HEK293 (cell line): ENCODE data around the gene PLEKHG1.

Experiments used
- CTCF ChIA-PET: fragments of 350-600 bp; formaldehyde crosslinking; extraction: SDS; loops from one replicate; lab custom pipeline; 2021; ENCODE audit warnings: antibody characterized with exemption; lab: Yijun Ruan, JAX
- POLR2A ChIA-PET: fragments of 300-600 bp; formaldehyde crosslinking; extraction: SDS; loops from one replicate; lab custom pipeline; 2020; ENCODE audit warnings: antibody characterized with exemption, inconsistent platforms; lab: Yijun Ruan, JAX
- H3K27ac ChIP-seq: fragments of 200-500 bp; sonication (Bioruptor generic); 2 replicates; pipeline ENCODE4 v1.5.1; 2014; ENCODE audit warnings: low read depth, low read length, control low read depth, inconsistent platforms; ENCODE audit errors: extremely low read depth
- H3K36me3 ChIP-seq, 2 experiments: fragments of 200-500 bp in 1 of 2; sonication (Bioruptor generic) in 1 of 2; 1 replicate in 1 of 2; 2 replicates in 1 of 2; pipeline ENCODE4 v1.5.1; 2014 to 2017; ENCODE audit warnings: inconsistent platforms in 2 of 2, low read length in 2 of 2; ENCODE audit not compliant: control insufficient read depth in 2 of 2, insufficient read depth in 1 of 2
- H3K4me1 ChIP-seq: fragments of 200-500 bp; sonication (Bioruptor generic); 2 replicates; pipeline ENCODE4 v1.5.1; 2014; ENCODE audit warnings: mild to moderate bottlenecking, low read length, inconsistent platforms; ENCODE audit not compliant: control insufficient read depth, insufficient read depth
- H3K4me3 ChIP-seq: 2 replicates; pipeline ENCODE4 v1.5.1; 2011; ENCODE audit warnings: low read depth, mild to moderate bottlenecking, control low read depth, low read length, moderate library complexity
- H3K9me3 ChIP-seq: fragments of 200-500 bp; sonication (Bioruptor generic); 2 replicates; pipeline ENCODE4 v1.5.1; 2014; ENCODE audit warnings: low read depth, low read length, inconsistent platforms; ENCODE audit not compliant: control insufficient read depth, insufficient read depth
- KLF10 ChIP-seq: fragments of 450-650 bp; IDR thresholded peaks from 2 replicates; pipeline ENCODE4 v1.5.1; 2018; ENCODE audit warnings: missing biosample characterization, mild to moderate bottlenecking, missing genetic modification characterization
- KLF9 ChIP-seq: fragments of 450-650 bp; formaldehyde crosslinking; IDR thresholded peaks from 2 replicates; pipeline ENCODE4 v1.5.1; 2016; ENCODE audit warnings: missing biosample characterization, missing genetic modification characterization, low read depth
- MZF1 ChIP-seq: fragments of 450-650 bp; formaldehyde crosslinking; IDR thresholded peaks from 2 replicates; pipeline ENCODE4 v1.5.1; 2017; ENCODE audit warnings: missing biosample characterization, missing genetic modification characterization, borderline replicate concordance
- PRDM1 ChIP-seq: fragments of 450-650 bp; formaldehyde crosslinking; IDR thresholded peaks from 2 replicates; pipeline ENCODE4; 2016; ENCODE audit warnings: missing biosample characterization, missing genetic modification characterization
- PRDM10 ChIP-seq: fragments of 450-650 bp; formaldehyde crosslinking; IDR thresholded peaks from 2 replicates; pipeline ENCODE4 v1.5.1; 2016; ENCODE audit warnings: missing biosample characterization, missing genetic modification characterization
- SP7 ChIP-seq: fragments of 450-650 bp; formaldehyde crosslinking; IDR thresholded peaks from 2 replicates; pipeline ENCODE4 v1.5.1; 2016; ENCODE audit warnings: missing biosample characterization, missing genetic modification characterization
- TCF7L2 ChIP-seq: IDR thresholded peaks from 2 replicates; pipeline ENCODE4 v1.6.1; 2011; ENCODE audit warnings: low read depth, mild to moderate bottlenecking, inconsistent platforms, low read length, moderate library complexity, borderline replicate concordance
- TRIM28 ChIP-seq: IDR thresholded peaks from 2 replicates; pipeline ENCODE4 v1.6.1; 2011; ENCODE audit warnings: low read length, control low read depth, borderline replicate concordance
- WT1 ChIP-seq: fragments of 450-650 bp; formaldehyde crosslinking; IDR thresholded peaks from 2 replicates; pipeline ENCODE4 v1.5.1; 2016; ENCODE audit warnings: missing biosample characterization, missing genetic modification characterization
- YY1 ChIP-seq: fragments of 450-650 bp; formaldehyde crosslinking; IDR thresholded peaks from 2 replicates; pipeline ENCODE4 v1.5.1; 2018; ENCODE audit warnings: missing biosample characterization, missing genetic modification characterization
- ZBTB17 ChIP-seq: fragments of 450-650 bp; formaldehyde crosslinking; IDR thresholded peaks from 2 replicates; pipeline ENCODE4 v1.5.1; 2016; ENCODE audit warnings: missing biosample characterization, missing genetic modification characterization
- ZBTB20 ChIP-seq: fragments of 450-650 bp; formaldehyde crosslinking; IDR thresholded peaks from 2 replicates; pipeline ENCODE4 v1.5.1; 2016; ENCODE audit warnings: missing biosample characterization, missing genetic modification characterization
- ZFHX2 ChIP-seq: fragments of 450-650 bp; formaldehyde crosslinking; conservative IDR thresholded peaks from 2 replicates; pipeline ENCODE4 v1.5.1; 2016; ENCODE audit warnings: missing biosample characterization, missing genetic modification characterization
- ZNF335 ChIP-seq: fragments of 450-650 bp; formaldehyde crosslinking; conservative IDR thresholded peaks from 2 replicates; pipeline ENCODE4 v1.5.1; 2016; ENCODE audit warnings: missing biosample characterization, missing genetic modification characterization
- ZNF362 ChIP-seq: fragments of 450-650 bp; formaldehyde crosslinking; IDR thresholded peaks from 2 replicates; pipeline ENCODE4 v1.5.1; 2016; ENCODE audit warnings: missing biosample characterization, missing genetic modification characterization
- ZNF510 ChIP-seq: fragments of 450-650 bp; formaldehyde crosslinking; IDR thresholded peaks from 2 replicates; pipeline ENCODE4 v1.5.1; 2018; ENCODE audit warnings: mild to moderate bottlenecking, missing genetic modification characterization, missing biosample characterization; ENCODE audit not compliant: insufficient replicate concordance
- ZNF548 ChIP-seq: fragments of 450-650 bp; formaldehyde crosslinking; IDR thresholded peaks from 2 replicates; pipeline ENCODE4 v1.5.1; 2016; ENCODE audit warnings: missing biosample characterization, missing genetic modification characterization
- ZNF580 ChIP-seq: fragments of 450-650 bp; formaldehyde crosslinking; IDR thresholded peaks from 2 replicates; pipeline ENCODE4 v1.5.1; 2016; ENCODE audit warnings: missing biosample characterization, missing genetic modification characterization
- ZNF600 ChIP-seq: fragments of 450-650 bp; formaldehyde crosslinking; IDR thresholded peaks from 2 replicates; pipeline ENCODE4 v1.5.1; 2016; ENCODE audit warnings: missing biosample characterization, missing genetic modification characterization
- ZNF610 ChIP-seq: fragments of 450-650 bp; formaldehyde crosslinking; IDR thresholded peaks from 2 replicates; pipeline ENCODE4 v1.5.1; 2016; ENCODE audit warnings: missing biosample characterization, missing genetic modification characterization, borderline replicate concordance
- ZNF660 ChIP-seq: fragments of 450-650 bp; IDR thresholded peaks from 2 replicates; pipeline ENCODE4 v1.5.1; 2018; ENCODE audit warnings: missing biosample characterization, mild to moderate bottlenecking, missing genetic modification characterization
- ZNF843 ChIP-seq: fragments of 450-650 bp; formaldehyde crosslinking; IDR thresholded peaks from 2 replicates; pipeline ENCODE4 v1.5.1; 2016; ENCODE audit warnings: missing biosample characterization, missing genetic modification characterization
- TF ChIP-seq, protein P1 (sequence below): fragments of 450-650 bp; formaldehyde crosslinking; IDR thresholded peaks from 2 replicates; pipeline ENCODE4 v1.5.1; 2017; ENCODE audit warnings: missing biosample characterization, missing genetic modification characterization
- TF ChIP-seq, protein P2 (sequence below): fragments of 450-650 bp; formaldehyde crosslinking; optimal IDR thresholded peaks from 2 replicates; pipeline ENCODE3; 2016; ENCODE audit warnings: missing biosample characterization, mild to moderate bottlenecking, missing genetic modification characterization

The PLEKHG1 gene

DNA sequence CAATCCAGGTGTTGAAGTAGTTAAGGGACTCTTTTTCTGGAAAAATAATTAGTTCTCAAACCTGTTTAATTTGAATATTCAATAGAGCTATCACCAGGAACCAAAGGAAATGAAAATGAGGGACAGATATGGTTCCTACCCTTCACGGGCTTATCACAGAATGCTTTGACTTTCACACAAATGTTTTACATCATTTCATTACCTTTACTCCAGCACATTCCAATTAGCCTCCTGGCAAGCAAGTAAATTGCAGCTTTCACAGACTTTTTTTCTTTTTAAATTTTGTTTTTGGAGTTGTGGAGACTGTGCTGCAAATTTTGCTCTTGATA is 35.2 kb downstream of the PLEKHG1 start:
- Histone ChIP-seq H3K4me1 (peaks cover 37% of the 10 kb centered on the region), H3K4me3 (no peak overlapping the region), H3K27ac (no peak overlapping the region), H3K9me3 (no peaks in the 10 kb centered on the region), H3K36me3 (no peaks in the 10 kb centered on the region)
- TF ChIP-seq PRDM1 (tag by site-specific recombination) (peak; percentile 61; the same call in 1 of the 2 replicates), KLF9 (tag by site-specific recombination) (no peak), ZFHX2 (tag by site-specific recombination) (0 out of 2 replicates have a peak, but pooled peaks have one; percentile 1), ZNF548 (no peak), WT1 (no peak), ZNF580 (tag by site-specific recombination) (0 out of 2 replicates have a peak, but pooled peaks have one; percentile 12), ZBTB17 (tag by site-specific recombination) (0 out of 2 replicates have a peak, but pooled peaks have one; percentile 6), PRDM10 (tag by site-specific recombination) (peak; percentile 26; the same call in 1 of the 2 replicates), ZNF600 (tag by site-specific recombination) (peak; percentile 89)
- TF ChIP-seq, protein P1, sequence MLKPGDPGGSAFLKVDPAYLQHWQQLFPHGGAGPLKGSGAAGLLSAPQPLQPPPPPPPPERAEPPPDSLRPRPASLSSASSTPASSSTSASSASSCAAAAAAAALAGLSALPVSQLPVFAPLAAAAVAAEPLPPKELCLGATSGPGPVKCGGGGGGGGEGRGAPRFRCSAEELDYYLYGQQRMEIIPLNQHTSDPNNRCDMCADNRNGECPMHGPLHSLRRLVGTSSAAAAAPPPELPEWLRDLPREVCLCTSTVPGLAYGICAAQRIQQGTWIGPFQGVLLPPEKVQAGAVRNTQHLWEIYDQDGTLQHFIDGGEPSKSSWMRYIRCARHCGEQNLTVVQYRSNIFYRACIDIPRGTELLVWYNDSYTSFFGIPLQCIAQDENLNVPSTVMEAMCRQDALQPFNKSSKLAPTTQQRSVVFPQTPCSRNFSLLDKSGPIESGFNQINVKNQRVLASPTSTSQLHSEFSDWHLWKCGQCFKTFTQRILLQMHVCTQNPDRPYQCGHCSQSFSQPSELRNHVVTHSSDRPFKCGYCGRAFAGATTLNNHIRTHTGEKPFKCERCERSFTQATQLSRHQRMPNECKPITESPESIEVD (tag by site-specific recombination), result peak; percentile 44; the same call in 1 of the 2 replicates
- CTCF ChIA-PET, result interaction anchor here (0.6 to 1.0 kb wide), 2 partner anchors 90 to 223 kb away, joined by 3 read pairs; no protein-coding TSS in a partner anchor
- POLR2A ChIA-PET, result interaction anchor here (1.4 kb wide), 1 partner anchor 34 kb away, joined by 4 read pairs; no protein-coding TSS in a partner anchor

DNA sequence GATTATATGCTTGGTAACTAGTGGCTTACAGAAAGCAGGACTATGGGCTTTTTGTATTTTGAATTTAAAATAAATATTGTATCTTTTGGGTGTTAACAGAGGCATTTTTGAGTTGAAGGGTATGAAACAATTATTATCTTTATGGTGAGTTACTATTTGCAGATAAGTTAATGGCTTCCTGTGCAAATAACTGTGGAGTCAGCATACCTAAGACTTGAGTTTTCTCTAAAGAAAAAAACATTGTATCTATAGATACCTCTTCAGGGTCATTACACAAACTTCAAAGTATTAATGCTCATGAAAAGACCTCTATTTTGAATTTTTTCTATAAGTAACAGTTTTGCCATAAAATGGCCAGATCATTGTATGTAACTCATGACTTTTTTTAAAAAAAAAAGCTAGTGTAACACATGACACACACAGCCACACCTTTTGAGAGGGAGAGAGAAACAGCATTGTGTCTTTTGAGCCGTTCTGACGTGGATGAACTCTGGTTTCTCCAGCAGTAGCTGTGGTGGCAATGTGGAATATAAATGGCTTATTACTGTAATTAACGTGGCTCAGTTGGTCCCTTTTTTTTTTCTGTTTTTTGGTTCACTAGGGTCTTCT is 36.3 kb downstream of the PLEKHG1 start:
- H3K4me1 ChIP-seq, result peaks cover 43% of the 10 kb centered on the region
- no peaks in the 10 kb centered on the region for H3K9me3 ChIP-seq
- H3K27ac ChIP-seq, result no peak overlapping the region
- no peak overlapping the region for H3K4me3 ChIP-seq
- no peaks in the 10 kb centered on the region for H3K36me3 ChIP-seq
- ChIA-PET POLR2A (no interaction called here), CTCF (interaction anchor here (0.6 to 2.0 kb wide), 7 partner anchors 13 to 511 kb away, joined by 3 to 11 read pairs (median 3); no protein-coding TSS in a partner anchor)
- TF ChIP-seq ZNF335 (tag by site-specific recombination) (peak; percentile 21), TCF7L2 (0 out of 2 replicates have a peak, but pooled peaks have one; percentile 18), ZNF610 (tag by site-specific recombination) (no peak), ZNF843 (tag by site-specific recombination) (no peak), SP7 (tag by site-specific recombination) (0 out of 2 replicates have a peak, but pooled peaks have one; percentile 9), ZNF660 (tag by site-specific recombination) (0 out of 2 replicates have a peak, but pooled peaks have one; percentile 10), KLF10 (tag by site-specific recombination) (0 out of 2 replicates have a peak, but pooled peaks have one; percentile 19), ZBTB20 (no peak), ZNF362 (peak; percentile 86), YY1 (tag by site-specific recombination) (no peak), MZF1 (tag by site-specific recombination) (no peak), TRIM28 (peak; percentile 65; the same call in 1 of the 2 replicates), ZNF510 (tag by site-specific recombination) (peak; percentile 23)
- TF ChIP-seq, protein P2, sequence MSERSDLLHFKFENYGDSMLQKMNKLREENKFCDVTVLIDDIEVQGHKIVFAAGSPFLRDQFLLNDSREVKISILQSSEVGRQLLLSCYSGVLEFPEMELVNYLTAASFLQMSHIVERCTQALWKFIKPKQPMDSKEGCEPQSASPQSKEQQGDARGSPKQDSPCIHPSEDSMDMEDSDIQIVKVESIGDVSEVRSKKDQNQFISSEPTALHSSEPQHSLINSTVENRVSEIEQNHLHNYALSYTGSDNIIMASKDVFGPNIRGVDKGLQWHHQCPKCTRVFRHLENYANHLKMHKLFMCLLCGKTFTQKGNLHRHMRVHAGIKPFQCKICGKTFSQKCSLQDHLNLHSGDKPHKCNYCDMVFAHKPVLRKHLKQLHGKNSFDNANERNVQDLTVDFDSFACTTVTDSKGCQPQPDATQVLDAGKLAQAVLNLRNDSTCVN (tag by site-specific recombination), result no peak
- TF ChIP-seq, protein P1 (tag by site-specific recombination), result peak; percentile 40; the same call in 1 of the 2 replicates
